Thyroid gland (tissue), 4 donors: Measurements from ENCODE around the gene CASKIN2.

ENCODE experiments used
- POLR2A ChIP-seq, 2 donors: fragments of 450-650 bp; IDR thresholded peaks; one replicate each; pipeline ENCODE4 v1.6.1; 2017; ENCODE audit warnings: antibody characterized with exemption in 2 of 2, mild to moderate bottlenecking in 2 of 2, moderate library complexity in 1 of 2
- TF ChIP-seq, protein P1 (sequence below), 6 experiments: fragments of 200-600 bp in 3 of 6; fragments of 450-650 bp in 3 of 6; sonication (generic) in 3 of 6; IDR thresholded peaks; one replicate each; pipeline ENCODE4 v1.5.1; 2016 to 2019; ENCODE audit warnings: antibody characterized with exemption in 6 of 6, mild to moderate bottlenecking in 2 of 6, inconsistent platforms in 1 of 6, moderate library complexity in 1 of 6

DNA sequence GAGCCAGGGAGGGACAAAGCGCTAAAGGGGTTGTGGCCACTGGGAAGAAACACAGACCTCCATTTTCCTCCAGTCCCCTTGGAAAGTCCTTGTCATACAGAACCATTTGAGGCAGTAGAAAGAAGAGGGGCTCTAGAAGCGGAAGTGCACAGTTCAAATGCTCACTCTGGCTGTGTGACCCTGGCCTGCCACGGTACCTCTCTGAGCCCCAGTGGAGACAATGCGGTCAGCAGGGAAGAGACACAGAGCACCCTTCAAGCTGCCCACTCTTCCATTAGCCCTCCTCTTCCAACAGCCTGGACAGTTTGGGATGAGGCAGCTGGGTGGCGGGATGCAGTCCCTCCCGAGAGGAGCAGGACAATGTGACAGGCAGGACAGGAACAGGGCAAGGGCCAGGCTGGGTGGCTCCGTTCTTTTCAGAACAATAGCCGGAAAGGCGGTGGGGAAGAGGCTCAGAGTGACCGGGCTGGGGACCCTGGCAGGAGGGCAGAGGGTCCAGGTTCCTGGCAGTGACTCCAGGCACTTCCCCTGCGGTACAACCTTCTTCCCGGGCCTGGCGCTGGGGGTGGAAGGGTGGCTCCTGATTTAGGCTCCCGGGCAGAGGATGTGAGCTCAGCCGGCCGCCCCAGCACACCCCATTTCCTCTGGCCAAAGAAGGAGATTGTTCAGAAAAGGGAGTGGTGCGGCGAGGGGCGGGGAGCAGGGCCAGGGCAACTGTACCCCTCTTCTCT is 5.6 kb downstream of the CASKIN2 start:
- TF ChIP-seq, protein P1, sequence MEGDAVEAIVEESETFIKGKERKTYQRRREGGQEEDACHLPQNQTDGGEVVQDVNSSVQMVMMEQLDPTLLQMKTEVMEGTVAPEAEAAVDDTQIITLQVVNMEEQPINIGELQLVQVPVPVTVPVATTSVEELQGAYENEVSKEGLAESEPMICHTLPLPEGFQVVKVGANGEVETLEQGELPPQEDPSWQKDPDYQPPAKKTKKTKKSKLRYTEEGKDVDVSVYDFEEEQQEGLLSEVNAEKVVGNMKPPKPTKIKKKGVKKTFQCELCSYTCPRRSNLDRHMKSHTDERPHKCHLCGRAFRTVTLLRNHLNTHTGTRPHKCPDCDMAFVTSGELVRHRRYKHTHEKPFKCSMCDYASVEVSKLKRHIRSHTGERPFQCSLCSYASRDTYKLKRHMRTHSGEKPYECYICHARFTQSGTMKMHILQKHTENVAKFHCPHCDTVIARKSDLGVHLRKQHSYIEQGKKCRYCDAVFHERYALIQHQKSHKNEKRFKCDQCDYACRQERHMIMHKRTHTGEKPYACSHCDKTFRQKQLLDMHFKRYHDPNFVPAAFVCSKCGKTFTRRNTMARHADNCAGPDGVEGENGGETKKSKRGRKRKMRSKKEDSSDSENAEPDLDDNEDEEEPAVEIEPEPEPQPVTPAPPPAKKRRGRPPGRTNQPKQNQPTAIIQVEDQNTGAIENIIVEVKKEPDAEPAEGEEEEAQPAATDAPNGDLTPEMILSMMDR (IDR thresholded peaks at IDR 0.05) = no peak
- no peak for TF ChIP-seq POLR2A (IDR thresholded peaks at IDR 0.05)
